ENCODE measurements around the gene HOXC6. TPM values are rescaled to one million over a fixed set of nuclear protein-coding genes. Genes with fewer than 3 reads are reported as not detected.
A peak's percentile ranks its signal among the peaks of the same experiment; 100 is the strongest.

HOXC6 gene
- total RNA-seq, 3 donors from 2014 or later = 3.3 to 4.1 (median 4.0) TPM

- Histone ChIP-seq H3K4me3 (peak within 1 kb of the TSS; percentile 71 to 96 (median 82)), H3K27me3 (peaks cover 0 to 15% of the 10 kb centered on the region in 2 donors), H3K27ac (peak within 1 kb of the TSS; percentile 94 to 95), H3K9me3 (no peaks in the 10 kb centered on the region), H3K36me3 (no peaks in the 10 kb centered on the region), H3K4me1 (no peaks in the 10 kb centered on the region)
- TF ChIP-seq POLR2AphosphoS5 (IDR thresholded peaks at IDR 0.05) (peak in 2 of 3 donors; percentile 28 to 45), POLR2A (IDR thresholded peaks at IDR 0.05) (no peak)
- intact Hi-C loops (cut with DNase I; ENCODE audit: low total_unique reads) = loop anchor here (10.0 kb wide), 2 partner anchors 204 to 1964 kb away; partner anchors contain the start of genes CDK2 and PMEL
- DNase-seq (ENCODE audit: low spot score in 2 of 2) = no peak
Observed at GRCh38 chr12:54000116-54001114, 27.8 kb upstream of the HOXC6 start, which contains the start of gene HOXC9. Gene HOXC9, plus strand, starts transcription at chr12:54000161. Its CDS starts 28 bp downstream, at chr12:54000189.

- TF ChIP-seq POLR2AphosphoS5 (IDR thresholded peaks at IDR 0.05) (no peak), POLR2A (IDR thresholded peaks at IDR 0.05) (no peak), CTCF (IDR thresholded peaks at IDR 0.05) (no peak)
- DNase-seq (ENCODE audit: low spot score in 2 of 2) = no peak
- no peaks in the 10 kb centered on the region for H3K36me3 ChIP-seq
- no peaks in the 10 kb centered on the region for H3K4me1 ChIP-seq
- no peaks in the 10 kb centered on the region for H3K9me3 ChIP-seq
- intact Hi-C loops (cut with DNase I; ENCODE audit: low total_unique reads) = loop anchor here (10.0 kb wide), 2 partner anchors 203 to 1963 kb away; partner anchors contain the start of genes CDK2 and PMEL
- H3K4me3 ChIP-seq = peak overlapping the region; percentile 71 to 96 (median 82)
- H3K27me3 ChIP-seq = peaks cover 0 to 4% of the 10 kb centered on the region in 2 donors
- peak overlapping the region; percentile 94 to 95 for H3K27ac ChIP-seq
Observed at GRCh38 chr12:54001283-54002187, 26.7 kb upstream of the HOXC6 start.

- Histone ChIP-seq H3K9me3 (no peaks in the 10 kb centered on the region), H3K4me1 (no peaks in the 10 kb centered on the region), H3K27ac (peak overlapping the region in 1 of 2 donors; percentile 81), H3K27me3 (peaks cover 0 to 3% of the 10 kb centered on the region in 2 donors), H3K4me3 (peak overlapping the region in 1 of 3 donors; percentile 71), H3K36me3 (no peaks in the 10 kb centered on the region)
- TF ChIP-seq POLR2A (IDR thresholded peaks at IDR 0.05) (no peak), POLR2AphosphoS5 (IDR thresholded peaks at IDR 0.05) (no peak), CTCF (IDR thresholded peaks at IDR 0.05) (no peak)
- no peak for DNase-seq (ENCODE audit: low spot score in 2 of 2)
- intact Hi-C loops (cut with DNase I; ENCODE audit: low total_unique reads) = loop anchor here (10.0 kb wide), 2 partner anchors 202 to 1962 kb away; partner anchors contain the start of genes CDK2 and PMEL
Observed at GRCh38 chr12:54002278-54002914, 25.8 kb upstream of the HOXC6 start.

GRCh38 chr12:54002915-54003389, 25.3 kb upstream of the HOXC6 start:
- TF ChIP-seq POLR2A (IDR thresholded peaks at IDR 0.05) (no peak), POLR2AphosphoS5 (IDR thresholded peaks at IDR 0.05) (no peak), CTCF (IDR thresholded peaks at IDR 0.05) (no peak)
- DNase-seq (ENCODE audit: low spot score in 2 of 2) = no peak
- no peaks in the 10 kb centered on the region for H3K36me3 ChIP-seq
- no peaks in the 10 kb centered on the region for H3K9me3 ChIP-seq
- intact Hi-C loops (cut with DNase I; ENCODE audit: low total_unique reads) = loop anchor here (10.0 kb wide), 2 partner anchors 202 to 1962 kb away; partner anchors contain the start of genes CDK2 and PMEL
- peaks cover 0 to 1% of the 10 kb centered on the region in 2 donors for H3K4me1 ChIP-seq
- H3K27me3 ChIP-seq = peaks cover 0 to 3% of the 10 kb centered on the region in 2 donors
- H3K4me3 ChIP-seq = peak overlapping the region in 2 of 3 donors; percentile 11 to 71
- peak overlapping the region; percentile 7 to 81 for H3K27ac ChIP-seq
